NK-92 (cell line): ENCODE measurements around the gene SLC32A1.

ENCODE experiments used
- DNase-seq: peaks from one replicate; lab custom pipeline; 2025; ENCODE audit not compliant: unreplicated experiment; lab: John Stamatoyannopoulos, UW

The SLC32A1 gene

DNA sequence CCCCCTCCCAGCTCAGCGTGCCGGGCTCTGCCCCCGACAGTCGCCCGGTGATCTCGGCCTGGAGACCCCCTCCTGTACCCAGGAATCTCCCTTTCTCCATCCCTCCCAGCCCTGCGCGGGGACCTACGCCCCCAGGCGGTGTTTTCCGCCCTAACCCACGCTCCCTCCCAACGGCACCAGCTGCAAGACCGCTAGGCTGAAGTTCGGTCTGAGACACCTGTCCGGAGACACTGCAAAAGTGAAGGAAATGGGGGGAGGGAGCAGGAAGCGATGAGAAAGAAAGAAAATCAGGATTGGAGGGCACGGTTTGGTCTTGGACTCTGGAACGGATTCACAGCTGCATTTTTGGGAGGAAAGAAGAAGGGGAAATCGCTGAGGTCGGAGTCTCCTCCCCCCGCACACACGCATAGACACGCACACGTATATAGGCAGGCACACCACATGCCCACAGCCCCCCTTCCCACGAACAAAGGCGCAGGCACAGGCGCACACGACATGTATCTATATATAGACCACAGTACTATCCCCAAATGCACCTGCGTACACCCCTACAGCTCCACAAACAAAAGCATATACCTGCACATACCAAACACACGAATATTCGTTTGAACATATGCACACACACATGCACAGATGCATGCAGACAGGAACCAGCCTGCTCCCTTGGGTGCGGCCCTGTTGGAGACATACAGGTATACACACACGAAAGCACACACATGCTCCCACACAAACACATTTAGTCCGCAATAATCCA is 1.0 kb downstream of the SLC32A1 start:
- DNase-seq = no peak

DNA sequence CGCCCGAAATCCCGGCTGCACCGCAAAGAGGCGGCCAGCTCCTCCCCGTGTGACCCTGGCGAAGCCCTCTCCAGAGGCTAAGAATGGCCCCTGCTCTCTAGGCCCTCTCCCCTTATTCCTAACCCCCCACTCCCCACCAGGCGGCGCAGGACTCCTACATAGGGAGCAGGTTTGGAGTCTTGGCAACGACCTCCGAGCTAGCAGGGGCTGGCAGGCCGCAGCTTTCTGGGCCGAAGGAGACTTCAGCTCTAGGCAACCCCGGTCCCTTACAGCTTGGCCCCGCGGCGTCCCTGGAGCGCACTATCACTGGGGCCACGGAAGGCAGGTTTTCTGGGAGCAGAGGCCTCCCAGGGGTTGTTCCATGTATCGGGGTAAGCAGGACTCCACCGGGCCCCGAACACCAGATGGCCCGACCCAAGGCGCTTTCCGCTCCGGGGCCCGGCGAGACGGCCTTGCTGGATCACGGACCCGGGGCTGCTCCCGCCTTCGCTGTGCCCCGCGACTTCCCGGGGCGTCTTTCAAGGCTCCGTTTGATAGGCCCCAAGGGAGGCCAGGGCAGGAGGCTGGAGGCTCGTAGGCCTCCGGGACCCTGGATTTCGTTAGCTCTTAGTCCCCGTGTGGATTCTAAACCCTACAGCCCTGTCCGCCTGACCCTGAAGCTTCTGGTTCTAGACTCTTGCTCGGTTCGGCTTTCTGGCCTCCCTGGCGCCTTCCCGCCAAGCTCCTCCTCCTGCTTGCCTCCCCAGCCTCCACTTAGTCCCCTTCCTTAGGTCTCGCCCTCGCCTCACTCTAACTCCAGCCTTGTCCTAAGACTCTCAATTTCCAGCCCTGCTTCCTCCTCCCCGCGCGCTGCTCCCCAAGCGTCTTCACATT is 1.9 kb downstream of the SLC32A1 start:
- DNase-seq = no peak

DNA sequence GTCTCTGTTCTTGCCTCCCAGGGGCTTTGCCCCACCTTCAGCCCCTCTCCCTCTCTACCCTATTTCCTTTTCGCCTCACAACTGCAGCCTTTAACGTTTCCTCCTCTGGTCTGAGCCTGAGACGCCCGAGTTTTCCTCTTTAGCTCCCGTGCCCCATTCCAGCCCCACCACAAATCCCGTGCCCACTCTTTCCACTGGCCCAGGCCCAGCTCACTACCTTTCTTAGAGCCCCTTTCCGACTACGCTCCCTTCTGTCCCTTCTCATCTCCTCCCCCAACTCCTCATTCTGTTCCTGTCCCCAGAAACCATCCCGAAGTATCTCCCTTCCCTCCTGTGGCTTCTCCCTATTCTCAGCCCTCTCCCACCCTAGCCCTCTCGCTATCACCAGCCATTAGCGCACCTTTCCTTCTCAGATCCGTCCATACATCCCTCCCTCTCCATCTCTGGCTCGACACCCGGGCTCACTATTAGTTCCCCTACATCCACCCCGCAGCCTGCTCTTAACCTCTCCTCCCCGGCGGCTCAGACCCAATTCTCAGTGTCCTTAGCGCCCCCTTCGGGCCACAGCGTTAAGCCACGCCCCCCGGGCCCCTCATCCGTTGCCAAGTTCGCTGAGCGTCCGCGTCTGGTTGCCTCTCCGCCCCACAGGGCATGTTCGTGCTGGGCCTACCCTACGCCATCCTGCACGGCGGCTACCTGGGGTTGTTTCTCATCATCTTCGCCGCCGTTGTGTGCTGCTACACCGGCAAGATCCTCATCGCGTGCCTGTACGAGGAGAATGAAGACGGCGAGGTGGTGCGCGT is 2.7 kb downstream of the SLC32A1 start:
- DNase-seq = no peak

DNA sequence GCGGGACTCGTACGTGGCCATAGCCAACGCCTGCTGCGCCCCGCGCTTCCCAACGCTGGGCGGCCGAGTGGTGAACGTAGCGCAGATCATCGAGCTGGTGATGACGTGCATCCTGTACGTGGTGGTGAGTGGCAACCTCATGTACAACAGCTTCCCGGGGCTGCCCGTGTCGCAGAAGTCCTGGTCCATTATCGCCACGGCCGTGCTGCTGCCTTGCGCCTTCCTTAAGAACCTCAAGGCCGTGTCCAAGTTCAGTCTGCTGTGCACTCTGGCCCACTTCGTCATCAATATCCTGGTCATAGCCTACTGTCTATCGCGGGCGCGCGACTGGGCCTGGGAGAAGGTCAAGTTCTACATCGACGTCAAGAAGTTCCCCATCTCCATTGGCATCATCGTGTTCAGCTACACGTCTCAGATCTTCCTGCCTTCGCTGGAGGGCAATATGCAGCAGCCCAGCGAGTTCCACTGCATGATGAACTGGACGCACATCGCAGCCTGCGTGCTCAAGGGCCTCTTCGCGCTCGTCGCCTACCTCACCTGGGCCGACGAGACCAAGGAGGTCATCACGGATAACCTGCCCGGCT is 3.4 kb downstream of the SLC32A1 start:
- no peak for DNase-seq

DNA sequence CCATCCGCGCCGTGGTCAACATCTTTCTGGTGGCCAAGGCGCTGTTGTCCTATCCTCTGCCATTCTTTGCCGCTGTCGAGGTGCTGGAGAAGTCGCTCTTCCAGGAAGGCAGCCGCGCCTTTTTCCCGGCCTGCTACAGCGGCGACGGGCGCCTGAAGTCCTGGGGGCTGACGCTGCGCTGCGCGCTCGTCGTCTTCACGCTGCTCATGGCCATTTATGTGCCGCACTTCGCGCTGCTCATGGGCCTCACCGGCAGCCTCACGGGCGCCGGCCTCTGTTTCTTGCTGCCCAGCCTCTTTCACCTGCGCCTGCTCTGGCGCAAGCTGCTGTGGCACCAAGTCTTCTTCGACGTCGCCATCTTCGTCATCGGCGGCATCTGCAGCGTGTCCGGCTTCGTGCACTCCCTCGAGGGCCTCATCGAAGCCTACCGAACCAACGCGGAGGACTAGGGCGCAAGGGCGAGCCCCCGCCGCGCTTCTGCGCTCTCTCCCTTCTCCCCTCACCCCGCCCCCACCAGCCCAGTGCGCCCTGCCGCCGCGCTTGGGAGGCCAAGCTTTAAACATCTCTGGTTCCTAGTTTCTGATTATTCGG is 4.0 kb downstream of the SLC32A1 start:
- DNase-seq = no peak

DNA sequence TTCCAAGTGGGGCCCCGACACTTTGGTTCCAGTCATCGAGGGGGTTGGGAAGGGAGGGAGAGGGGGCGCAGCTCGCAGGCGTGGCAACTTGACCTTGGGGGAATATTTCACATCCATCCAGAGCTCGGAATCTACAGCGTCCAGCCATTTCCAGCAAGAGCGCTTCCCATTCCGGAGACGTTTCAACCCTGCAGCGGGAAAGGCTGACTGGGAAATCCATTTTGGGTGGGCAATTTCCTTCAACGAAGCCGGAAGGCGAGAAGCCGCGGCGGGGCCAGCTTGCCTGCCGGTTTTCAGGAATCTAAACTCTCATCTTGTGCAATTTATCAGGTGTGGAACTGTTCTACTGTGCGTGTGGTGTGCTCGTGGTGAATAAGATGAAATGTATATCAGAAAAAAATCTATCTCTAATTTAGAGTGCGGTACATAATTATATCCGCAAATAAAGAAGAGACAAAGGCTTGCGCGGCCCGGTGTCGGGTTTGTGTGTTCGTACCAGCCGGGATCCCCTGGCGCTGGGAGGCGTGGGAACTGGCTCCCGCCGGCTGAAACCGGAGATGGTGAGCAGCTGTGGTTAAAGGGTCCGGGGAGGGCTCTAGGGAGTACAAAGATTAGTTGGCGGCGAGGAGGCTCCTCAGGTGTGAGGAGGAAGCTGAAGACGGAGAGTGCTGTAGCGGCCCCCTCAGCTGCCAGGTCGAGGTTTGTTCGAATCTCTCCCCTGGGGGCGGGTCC is 4.8 kb downstream of the SLC32A1 start:
- DNase-seq = no peak

DNA sequence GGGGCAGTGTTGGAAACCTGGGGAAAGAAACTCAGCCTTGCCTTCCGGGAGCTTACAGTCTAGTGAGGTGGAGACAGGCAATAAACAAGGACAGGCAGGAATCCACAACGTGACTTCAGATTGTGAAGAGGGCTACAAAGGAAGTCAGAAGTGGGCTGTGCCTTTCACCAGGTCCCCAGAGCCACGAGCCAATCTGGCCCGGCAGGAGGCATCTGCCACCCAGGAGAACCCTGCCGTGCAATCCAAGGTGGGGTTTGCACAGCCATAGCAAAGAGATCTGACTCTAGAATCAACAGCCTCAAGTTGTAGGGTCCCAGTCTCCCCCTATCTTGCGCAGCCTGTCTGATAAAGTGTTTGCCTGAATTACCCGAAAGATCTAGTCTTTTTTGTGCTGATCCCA is 5.5 kb downstream of the SLC32A1 start:
- DNase-seq = no peak

DNA sequence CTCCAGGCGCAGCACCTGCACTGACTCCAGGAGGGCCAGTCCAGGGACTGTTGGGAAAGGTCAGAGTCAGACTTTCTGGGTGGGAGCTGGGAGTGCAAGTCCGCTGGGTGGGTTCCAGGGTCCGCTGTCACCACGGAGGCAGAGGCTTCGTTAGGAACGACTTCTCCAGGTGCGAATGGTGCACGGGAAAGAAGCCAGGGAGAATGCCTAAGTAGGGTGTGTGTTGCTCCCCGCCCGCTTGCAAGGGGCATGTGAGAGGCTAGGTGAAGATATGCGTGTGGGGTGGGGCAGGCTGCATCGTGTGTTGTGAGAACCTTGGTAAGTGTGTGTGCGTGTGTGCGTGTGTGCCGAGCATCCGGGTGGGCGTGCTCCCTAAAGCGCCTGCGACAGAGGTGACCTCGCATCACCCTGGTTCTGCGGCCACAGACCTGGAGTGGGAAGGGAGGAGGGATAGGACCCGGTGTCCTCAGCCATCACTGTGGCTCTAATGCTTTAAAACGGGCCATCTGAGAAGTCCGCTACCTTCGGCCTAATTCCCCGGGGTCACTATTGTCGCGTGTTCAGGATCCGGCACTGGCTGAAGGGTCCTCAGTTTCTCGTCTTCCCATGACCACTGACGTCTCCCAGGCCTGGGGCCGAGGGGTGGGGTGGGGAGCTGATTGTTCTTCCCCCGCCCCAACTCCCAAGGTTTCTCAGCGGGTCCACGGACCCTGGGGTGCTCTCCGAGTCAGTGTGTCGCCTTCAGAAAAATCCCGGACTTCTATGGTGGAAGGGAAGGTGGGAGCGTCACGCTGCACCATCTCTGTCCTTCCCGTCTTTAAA is 6.1 kb downstream of the SLC32A1 start:
- DNase-seq = no peak

DNA sequence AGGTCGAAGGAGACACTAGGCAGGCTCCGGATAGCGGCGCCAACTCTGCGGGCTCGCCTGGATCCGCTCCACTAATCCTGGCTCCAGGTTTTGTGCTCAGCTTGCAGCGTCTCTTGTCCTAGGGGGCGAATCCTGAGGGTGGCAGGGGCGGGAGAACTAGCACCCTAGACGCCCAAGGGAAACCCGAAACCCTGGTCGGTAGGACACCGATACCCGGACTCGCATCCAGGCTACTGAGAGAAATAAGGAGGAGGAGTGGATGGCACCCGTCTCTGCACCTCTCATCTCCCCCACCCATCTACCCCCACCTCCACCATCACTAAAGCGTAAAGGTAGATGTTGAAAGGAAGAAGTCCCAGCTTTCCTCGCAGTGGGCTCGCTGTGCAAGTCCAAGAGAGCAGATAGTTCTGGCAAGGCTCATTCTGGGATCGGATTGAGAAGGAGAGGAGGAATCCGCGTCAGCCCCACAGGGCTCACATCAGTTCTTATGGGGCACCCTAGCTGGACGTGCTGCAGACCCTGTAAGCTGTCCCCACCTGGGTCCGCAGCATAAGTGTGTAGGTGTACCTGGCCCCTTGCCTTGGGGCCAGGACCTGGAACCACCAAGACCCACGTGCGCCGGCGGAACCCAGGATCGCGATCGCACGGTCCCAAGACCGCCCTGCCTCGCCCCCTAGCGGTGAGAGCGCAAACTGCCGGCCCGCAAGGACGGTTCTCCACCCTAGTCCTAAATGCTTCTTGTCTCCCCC is 6.9 kb downstream of the SLC32A1 start:
- DNase-seq = no peak

DNA sequence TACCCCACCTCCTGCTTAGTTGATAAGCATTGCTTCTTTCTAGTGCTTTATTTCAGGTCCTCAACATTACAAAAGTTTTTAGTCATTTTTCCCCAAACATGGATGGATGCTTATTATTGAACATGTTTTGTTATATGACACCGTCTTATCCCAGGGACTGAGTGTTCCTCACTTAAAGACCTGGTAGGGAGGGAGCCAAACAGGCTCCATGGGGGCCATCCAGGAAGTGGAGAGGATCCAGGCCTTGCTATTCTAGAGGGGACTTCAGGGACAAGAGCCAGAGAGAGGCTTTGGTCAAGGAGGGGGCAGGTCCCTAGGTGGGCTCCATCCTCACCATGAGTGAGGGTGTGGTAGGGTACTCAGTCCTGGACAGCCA is 7.4 kb downstream of the SLC32A1 start:
- DNase-seq = no peak

DNA sequence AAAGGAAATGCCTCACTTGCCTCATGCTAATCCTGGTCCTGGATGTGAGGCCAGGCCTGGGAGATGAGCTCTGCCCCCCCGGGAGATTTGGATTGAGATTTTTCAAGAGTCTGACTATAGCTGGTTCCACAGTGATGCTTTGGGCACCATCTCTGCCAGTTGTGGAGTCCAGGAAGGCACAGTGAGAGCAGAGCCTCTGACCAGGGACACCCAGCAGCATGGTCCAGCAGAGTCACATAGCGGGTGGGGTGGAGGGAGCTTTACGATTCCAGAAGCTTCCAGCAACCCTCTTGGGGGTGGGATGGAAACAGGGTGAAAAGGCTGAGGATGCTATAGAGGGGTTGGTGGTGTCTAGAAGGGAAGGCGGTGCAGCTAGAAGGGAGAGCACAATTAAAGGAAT is 8.7 kb downstream of the SLC32A1 start:
- no peak for DNase-seq

DNA sequence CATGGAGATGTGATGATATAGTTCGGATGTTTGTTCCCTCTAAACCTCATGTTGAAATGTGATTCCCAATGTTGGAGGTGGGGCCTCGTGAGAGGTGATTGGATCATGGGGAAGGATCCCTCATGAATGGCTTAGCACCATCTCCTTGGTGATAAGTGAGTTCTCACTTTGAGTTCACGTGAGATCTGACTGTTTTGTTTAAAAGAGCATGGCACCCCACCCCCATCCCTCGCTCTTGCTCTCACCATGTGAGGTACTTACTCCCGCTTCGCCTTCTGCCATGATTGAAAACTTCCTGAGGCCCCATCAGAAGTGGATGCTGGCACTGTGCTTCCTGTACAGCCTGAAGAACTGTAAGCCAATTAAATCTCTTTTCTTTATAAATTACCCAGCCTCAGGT is 10.9 kb downstream of the SLC32A1 start:
- DNase-seq = no peak

DNA sequence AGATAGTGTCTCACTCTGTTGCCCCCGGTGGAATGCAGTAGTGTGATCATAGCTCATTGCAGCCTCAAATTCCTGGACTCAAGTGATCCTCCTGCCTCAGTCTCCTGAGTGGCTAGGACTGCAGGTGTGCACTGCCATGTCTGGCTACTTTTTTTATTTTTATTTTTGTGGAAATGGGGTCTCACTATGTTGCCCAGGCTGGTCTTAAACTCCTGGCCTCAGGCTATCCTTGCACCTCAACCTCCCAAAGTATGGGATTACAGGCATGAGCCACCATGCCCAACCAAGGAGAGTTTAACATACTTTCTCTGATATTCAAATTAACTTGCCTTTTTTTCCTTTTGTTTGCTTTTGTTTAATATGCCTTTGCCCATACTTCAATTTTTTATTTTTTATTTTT is 13.6 kb downstream of the SLC32A1 start:
- no peak for DNase-seq

DNA sequence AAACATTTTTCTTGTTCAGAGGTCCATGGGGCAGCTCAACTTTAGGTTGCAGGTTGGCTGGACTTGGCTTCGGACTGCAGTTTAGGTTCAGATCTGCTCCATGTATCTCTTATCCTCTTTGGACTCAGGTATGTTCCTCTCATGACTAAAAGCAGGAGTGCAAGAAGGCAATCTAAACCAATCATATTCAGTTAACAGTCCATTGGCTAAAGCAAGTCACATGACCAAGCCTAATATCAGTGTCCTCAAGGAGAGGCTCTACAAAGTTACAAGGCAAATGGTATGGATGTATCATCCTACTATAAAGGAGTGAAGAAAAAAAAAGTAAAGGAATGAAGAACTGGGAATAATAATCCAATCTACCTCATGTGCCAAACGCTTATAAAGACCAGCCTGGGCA is 21.5 kb downstream of the SLC32A1 start:
- DNase-seq = no peak

DNA sequence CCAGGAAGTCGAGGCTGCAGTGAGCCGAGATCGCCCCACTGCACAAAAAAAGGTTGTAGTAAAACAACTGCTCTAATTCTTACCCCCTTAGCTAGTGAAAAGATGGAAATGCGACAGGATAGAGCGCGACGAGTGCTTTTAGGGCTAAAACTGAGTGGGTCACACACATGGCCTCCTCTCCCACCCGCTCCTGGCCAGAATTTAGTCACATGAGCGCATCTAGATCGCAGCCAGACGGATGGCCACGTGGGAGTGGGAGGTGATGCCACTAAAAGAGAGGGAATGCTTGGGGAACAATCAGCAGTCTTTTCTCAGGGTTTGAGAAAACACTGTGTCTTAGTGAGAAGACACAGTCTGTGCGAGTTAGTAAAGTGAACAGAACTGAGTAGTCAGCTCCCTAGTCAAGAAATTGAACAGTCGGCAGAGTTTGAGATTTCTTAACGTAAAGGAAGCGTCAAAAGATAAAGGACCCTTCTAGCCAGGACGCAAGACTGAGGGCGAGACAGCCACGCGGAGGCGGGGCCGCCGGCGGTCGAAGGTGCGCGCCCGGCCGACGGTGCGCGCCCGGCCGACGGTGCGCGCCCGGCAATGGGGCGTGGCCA is 23.3 kb downstream of the SLC32A1 start:
- no peak for DNase-seq

DNA sequence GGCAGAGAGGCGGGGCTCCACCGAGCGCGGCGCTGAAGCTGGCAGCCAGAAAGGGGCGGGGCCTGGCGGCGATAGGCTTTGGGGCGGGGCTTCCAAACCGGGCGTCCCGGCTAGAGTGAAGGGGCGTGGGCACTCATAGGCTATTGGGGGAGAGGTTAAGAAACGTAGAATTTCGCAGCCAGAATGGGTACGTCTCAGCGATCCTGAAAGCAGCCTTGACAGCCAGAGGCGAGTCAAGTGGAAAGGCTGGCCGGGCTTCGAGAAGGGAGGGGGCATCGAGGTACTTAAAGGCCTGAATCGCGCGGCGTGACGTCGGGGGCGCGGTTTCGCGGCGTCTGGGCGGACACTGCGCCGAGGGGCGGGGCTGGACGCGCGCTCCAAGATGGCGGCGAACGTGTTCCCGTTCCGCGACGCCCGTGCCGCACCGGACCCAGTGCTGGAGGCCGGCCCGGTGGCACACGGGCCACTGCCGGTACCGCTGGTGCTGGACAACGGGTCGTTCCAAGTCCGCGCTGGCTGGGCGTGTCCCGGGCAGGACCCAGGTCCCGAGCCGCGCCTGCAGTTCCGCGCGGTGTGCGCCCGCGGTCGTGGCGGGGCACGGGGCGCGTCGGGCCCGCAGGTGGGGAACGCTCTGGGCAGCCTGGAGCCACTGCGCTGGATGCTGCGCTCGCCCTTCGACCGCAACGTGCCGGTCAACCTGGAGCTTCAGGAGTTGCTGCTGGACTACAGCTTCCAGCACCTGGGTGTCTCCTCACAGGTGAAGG is 24.0 kb downstream of the SLC32A1 start, which contains the start of gene ACTR5:
Gene ACTR5, plus strand, starts transcription at position 364 of the 764 bp plus-strand sequence. Its CDS starts 19 bp downstream, at position 383.
- peak; percentile 77 for DNase-seq

DNA sequence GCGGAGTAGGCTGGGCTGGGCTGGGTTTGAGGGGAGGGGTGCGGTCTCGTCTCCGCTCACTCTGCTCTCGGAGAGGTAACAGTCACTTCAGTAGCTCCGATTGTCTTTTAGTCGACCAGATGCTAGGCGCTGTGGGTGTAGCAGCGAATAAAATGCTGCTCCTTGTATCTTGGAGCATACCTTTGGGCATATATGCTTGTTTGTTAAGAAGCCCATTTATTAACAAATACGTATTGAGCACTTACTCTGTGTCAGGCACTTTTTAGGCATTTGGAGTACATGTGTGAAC is 24.5 kb downstream of the SLC32A1 start:
- DNase-seq = no peak
